K562 (cell line): Measurements from ENCODE around the gene TLX2. TPM values are rescaled to one million over a fixed set of nuclear protein-coding genes. Genes with fewer than 3 reads are reported as not detected.

ENCODE experiments used
- ARNT ChIP-seq, 2 experiments: fragments of 450-650 bp; IDR thresholded peaks; 2 replicates each; pipeline ENCODE4 v1.6.1; 2016; ENCODE audit warnings: mild to moderate bottlenecking in 1 of 2
- ASH1L ChIP-seq: fragments of 450-650 bp; IDR thresholded peaks from 2 replicates; pipeline ENCODE4 v1.6.1; 2018; ENCODE audit warnings: borderline replicate concordance, mild to moderate bottlenecking, low read depth; ENCODE audit not compliant: partially characterized antibody
- ATF7 ChIP-seq: fragments of 450-650 bp; IDR thresholded peaks from 2 replicates; pipeline ENCODE4 v1.7.1; 2014; ENCODE audit warnings: mild to moderate bottlenecking, moderate library complexity
- BHLHE40 ChIP-seq: IDR thresholded peaks from 2 replicates; pipeline ENCODE4 v1.6.1; 2011; ENCODE audit warnings: low read length, improper control_type of control experiment
- CAMTA2 ChIP-seq: fragments of 250-450 bp; sonication (Bioruptor Pico); conservative IDR thresholded peaks from 2 replicates; pipeline ENCODE4 v1.5.1; 2022
- CBFA2T2 ChIP-seq: fragments of 450-650 bp; conservative IDR thresholded peaks from 2 replicates; pipeline ENCODE4 v1.6.1; 2017; ENCODE audit warnings: mild to moderate bottlenecking
- CSDE1 ChIP-seq, 2 experiments: fragments of 450-650 bp; IDR thresholded peaks; 2 replicates each; pipeline ENCODE4 v1.6.1; 2016; ENCODE audit warnings: mild to moderate bottlenecking in 1 of 2
- ESRRB ChIP-seq: fragments of 250-450 bp; sonication (Bioruptor Pico); IDR thresholded peaks from 2 replicates; pipeline ENCODE4 v1.5.0; 2020; ENCODE audit warnings: mild to moderate bottlenecking, moderate library complexity, borderline replicate concordance
- FIP1L1 ChIP-seq: fragments of 200-400 bp; formaldehyde crosslinking; IDR thresholded peaks from 2 replicates; pipeline ENCODE4 v1.6.1; 2018; ENCODE audit warnings: mild to moderate bottlenecking, low read depth, low read length; ENCODE audit not compliant: poor library complexity, severe bottlenecking
- HDAC1 ChIP-seq, 2 experiments: fragments of 450-650 bp; IDR thresholded peaks; 2 replicates each; pipeline ENCODE4 v1.6.1; 2016 to 2017; ENCODE audit warnings: inconsistent platforms in 1 of 2, mild to moderate bottlenecking in 1 of 2, moderate library complexity in 1 of 2
- HDAC8 ChIP-seq: fragments of 450-650 bp; IDR thresholded peaks from 2 replicates; pipeline ENCODE4 v1.6.1; 2016; ENCODE audit warnings: mild to moderate bottlenecking, missing genetic modification characterization, moderate library complexity, missing compliant biosample characterization
- IRF2 ChIP-seq: sonication (generic); formaldehyde crosslinking; IDR thresholded peaks from 2 replicates; pipeline ENCODE4 v1.8.1; 2022; ENCODE audit warnings: mild to moderate bottlenecking, missing genetic modification reagents
- KDM4B ChIP-seq, 2 experiments: fragments of 450-650 bp in 1 of 2; sonication (generic) in 1 of 2; IDR thresholded peaks; 2 replicates each; pipeline ENCODE4 v1.6.1; 2016 to 2017; ENCODE audit warnings: borderline replicate concordance in 2 of 2, antibody characterized with exemption in 1 of 2, low read depth in 1 of 2, mild to moderate bottlenecking in 1 of 2
- MYNN ChIP-seq, 2 experiments: sonication (generic); formaldehyde crosslinking in 1 of 2; IDR thresholded peaks; 2 replicates each; pipeline versions ENCODE4 v1.5.0 to v1.6.1; 2016 to 2020; ENCODE audit warnings: antibody characterized with exemption in 1 of 2, missing genetic modification reagents in 1 of 2
- NONO ChIP-seq, 2 experiments: fragments of 200-400 bp in 1 of 2; fragments of 450-650 bp in 1 of 2; formaldehyde crosslinking in 1 of 2; IDR thresholded peaks; 2 replicates each; pipeline ENCODE4 v1.6.1; 2017; ENCODE audit warnings: low read depth in 2 of 2, mild to moderate bottlenecking in 2 of 2, moderate library complexity in 2 of 2, low read length in 1 of 2
- PHTF2 ChIP-seq: fragments of 250-450 bp; sonication (Bioruptor Pico); IDR thresholded peaks from 2 replicates; pipeline ENCODE4 v1.5.0; 2021; ENCODE audit warnings: mild to moderate bottlenecking
- POLR2A ChIP-seq: fragments of 450-650 bp; conservative IDR thresholded peaks from 2 replicates; pipeline ENCODE4 v1.6.1; 2016
- RAD21 ChIP-seq, 2 experiments: fragments of 250-450 bp in 1 of 2; fragments of 450-650 bp in 1 of 2; sonication (Bioruptor Pico) in 1 of 2; formaldehyde crosslinking in 1 of 2; IDR thresholded peaks in 1 of 2; conservative IDR thresholded peaks in 1 of 2; 2 replicates each; pipeline versions ENCODE4 v1.4.0 to v1.8.0; 2020 to 2022; ENCODE audit warnings: mild to moderate bottlenecking in 2 of 2, moderate library complexity in 1 of 2
- RB1 ChIP-seq: fragments of 450-650 bp; IDR thresholded peaks from 2 replicates; pipeline ENCODE4 v1.6.1; 2017; ENCODE audit warnings: low read depth, mild to moderate bottlenecking
- RBM22 ChIP-seq: fragments of 200-400 bp; formaldehyde crosslinking; IDR thresholded peaks from 2 replicates; pipeline ENCODE4 v1.6.1; 2018; ENCODE audit warnings: low read length, low read depth; ENCODE audit not compliant: poor library complexity, severe bottlenecking
- USF1 ChIP-seq: sonication (generic); formaldehyde crosslinking; IDR thresholded peaks from 2 replicates; pipeline ENCODE4 v1.9.0; 2022; ENCODE audit warnings: mild to moderate bottlenecking, missing genetic modification reagents
- VEZF1 ChIP-seq: fragments of 200-800 bp; sonication (Bioruptor generic); IDR thresholded peaks from 2 replicates; pipeline ENCODE4 v1.6.1; 2017; ENCODE audit warnings: missing genetic modification characterization, missing compliant biosample characterization
- ZNF121 ChIP-seq: sonication (generic); formaldehyde crosslinking; conservative IDR thresholded peaks from 2 replicates; pipeline ENCODE4 v1.8.0; 2022; ENCODE audit warnings: missing genetic modification reagents
- ZNF175 ChIP-seq: fragments of 200-800 bp; sonication (Bioruptor generic); IDR thresholded peaks from 2 replicates; pipeline ENCODE4 v1.6.1; 2016; ENCODE audit warnings: low read depth, mild to moderate bottlenecking, missing genetic modification characterization, missing compliant biosample characterization
- ZNF282 ChIP-seq: sonication (generic); formaldehyde crosslinking; IDR thresholded peaks from 2 replicates; pipeline ENCODE4 v1.8.1; 2023; ENCODE audit warnings: missing genetic modification reagents
- ZNF324 ChIP-seq: fragments of 250-450 bp; sonication (Bioruptor Pico); IDR thresholded peaks from 2 replicates; pipeline ENCODE4 v1.4.0; 2020; ENCODE audit warnings: mild to moderate bottlenecking
- ZNF699 ChIP-seq: fragments of 250-450 bp; sonication (Bioruptor Pico); IDR thresholded peaks from 2 replicates; pipeline ENCODE4 v1.8.0; 2021; ENCODE audit warnings: mild to moderate bottlenecking, moderate library complexity; ENCODE audit not compliant: insufficient replicate concordance
- ZNF780A ChIP-seq: fragments of 250-450 bp; sonication (Bioruptor Pico); IDR thresholded peaks from 2 replicates; pipeline ENCODE4 v1.5.0; 2021; ENCODE audit warnings: mild to moderate bottlenecking
- polyA plus RNA-seq, 8 experiments: library from polyadenylated mRNA; depleted of rRNA in 4 of 8; stranded (reverse) in 5 of 8; unstranded in 3 of 8; fragments of >200 nt; fragmentation: Nextera tagmentation in 2 of 8; fragmentation: Illumina TruSeq in 1 of 8; extraction: Ambion mirVana in 2 of 8; extraction: Trizol in 1 of 8; gene quantifications; 2 replicates each; pipeline versions ENCODE4 v1.2.1 to v1.2.3, GENCODE V29; 2011 to 2014; ENCODE audit warnings: inconsistent platforms in 1 of 8, missing spikeins in 1 of 8
- total RNA-seq, 7 experiments: library from RNA; depleted of rRNA in 6 of 7; stranded (reverse); fragments of >200 nt in 6 of 7; fragmentation: Illumina TruSeq in 2 of 7; extraction: Trizol in 2 of 7; gene quantifications; 2 replicates each; pipeline versions ENCODE4 v1.2.1 to v1.2.3, GENCODE V29; 2011 to 2021; ENCODE audit warnings: low replicate concordance in 1 of 7

TLX2 gene
- total and polyA plus RNA-seq, 9 of the 15 experiments (the other 6 are each of a cell fraction or from before 2014, with no cell fraction given): not detected

GRCh38 chr2:74502720-74503505 lies 11.3 kb upstream of the TLX2 start (continued):
- TF ChIP-seq VEZF1 (CRISPR knock-in tag) (peak; percentile 45), CBFA2T2 (0 out of 2 replicates have a peak, but pooled peaks have one; percentile 29), CSDE1 (IDR thresholded peaks at IDR 0.05) (no peak), ESRRB (CRISPR knock-in tag) (no peak), RBM22 (peak; percentile 40), ZNF282 (CRISPR knock-in tag) (no peak), HDAC8 (tag) (no peak), BHLHE40 (peak; percentile 99), PHTF2 (CRISPR knock-in tag) (no peak), MYNN (IDR thresholded peaks at IDR 0.05) (no peak; the same call in 1 of the 2 replicates), MYNN (CRISPR knock-in tag; IDR thresholded peaks at IDR 0.05) (no peak), NONO (IDR thresholded peaks at IDR 0.05; ENCODE audit: low read depth in 2 of 2, low read length in 1 of 2) (0 out of 4 replicates have a peak, but pooled peaks of 1 of the 2 experiments have one; percentile 20), RB1 (peak; percentile 66; the same call in 1 of the 2 replicates), IRF2 (CRISPR knock-in tag) (no peak), KDM4B (IDR thresholded peaks at IDR 0.05; ENCODE audit: borderline replicate concordance in 2 of 2, low read depth in 1 of 2) (no peak; a peak in 1 of 4 replicates), RAD21 (CRISPR knock-in tag; conservative IDR thresholded peaks at IDR 0.05 in 1 of 2, IDR thresholded peaks at IDR 0.05 in 1 of 2) (peak in 1 of 2 experiments; percentile 38; a peak in 2 of 4 replicates), USF1 (CRISPR knock-in tag) (peak; percentile 51; the same call in 1 of the 2 replicates), ZNF699 (no peak), ZNF121 (CRISPR knock-in tag) (no peak), ZNF780A (no peak), ATF7 (peak; percentile 64), ZNF175 (CRISPR knock-in tag) (no peak), POLR2A (peak; percentile 84), ZNF324 (no peak), CAMTA2 (no peak), ARNT (IDR thresholded peaks at IDR 0.05) (0 out of 4 replicates have a peak, but pooled peaks of 1 of the 2 experiments have one; percentile 18), ASH1L (no peak), FIP1L1 (peak; percentile 28), HDAC1 (IDR thresholded peaks at IDR 0.05) (peak in 1 of 2 experiments; percentile 37; a peak in 2 of 4 replicates)
